ENCODE results near the gene MIGA1. TPM values are rescaled to one million over a fixed set of nuclear protein-coding genes. Genes with fewer than 3 reads are reported as not detected.

The MIGA1 gene
- total RNA-seq, 2 experiments from 2014 or later: 12.2 to 15.8 TPM

- H3K27ac Mint-ChIP-seq: no peak overlapping the region
- H3K4me3 ChIP-seq (ENCODE audit: low read length): no peak overlapping the region
- CTCF ChIA-PET: interaction anchor here (1.3 kb wide), 1 partner anchor 8 kb away, joined by 3 read pairs; no protein-coding TSS in a partner anchor
- H3K9me3 ChIP-seq (ENCODE audit: control insufficient read depth in 1 of 2, insufficient read depth in 1 of 2, low read length in 2 of 2): no peaks in the 10 kb centered on the region
- H3K4me1 ChIP-seq (ENCODE audit: insufficient read depth, low read length): no peaks in the 10 kb centered on the region
- ATAC-seq (ENCODE audit: poor library complexity): no peak
- no peak overlapping the region for H3K27ac ChIP-seq (ENCODE audit: low read depth in 1 of 2, low read length in 2 of 2)
- no peaks in the 10 kb centered on the region for H3K9me3 Mint-ChIP-seq
- H3K4me3 Mint-ChIP-seq: no peak overlapping the region
- no peaks in the 10 kb centered on the region for H3K27me3 Mint-ChIP-seq
- peaks cover 25% of the 10 kb centered on the region for H3K36me3 ChIP-seq (ENCODE audit: insufficient read depth, low read length)
- DNase-seq: no peak
- H3K36me3 Mint-ChIP-seq (ENCODE audit: low read depth): peaks cover 43% of the 10 kb centered on the region
- intact Hi-C loops (cut with DNase I, micrococcal nuclease): no loop called here
- H3K27me3 ChIP-seq (ENCODE audit: control insufficient read depth in 1 of 2, insufficient read depth in 2 of 2, low read length in 2 of 2): no peaks in the 10 kb centered on the region
- POLR2A ChIA-PET: no interaction called here
- no peak for TF ChIP-seq CTCF (IDR thresholded peaks at IDR 0.05)
- no peaks in the 10 kb centered on the region for H3K4me1 Mint-ChIP-seq (ENCODE audit: low read depth)
Measured at GRCh38 chr1:77874804-77875445, 95.5 kb downstream of the MIGA1 start.

- Mint-ChIP-seq H3K4me3 (no peak overlapping the region), H3K9me3 (no peaks in the 10 kb centered on the region), H3K4me1 (ENCODE audit: low read depth) (peaks cover 10% of the 10 kb centered on the region), H3K36me3 (ENCODE audit: low read depth) (peaks cover 43% of the 10 kb centered on the region), H3K27me3 (no peaks in the 10 kb centered on the region), H3K27ac (no peak overlapping the region)
- H3K27me3 ChIP-seq (ENCODE audit: control insufficient read depth in 1 of 2, insufficient read depth in 2 of 2, low read length in 2 of 2): no peaks in the 10 kb centered on the region
- ChIA-PET POLR2A (no interaction called here), CTCF (no interaction called here)
- intact Hi-C loops (cut with DNase I, micrococcal nuclease): no loop called here
- no peak for DNase-seq
- H3K4me1 ChIP-seq (ENCODE audit: insufficient read depth, low read length): no peaks in the 10 kb centered on the region
- ATAC-seq (ENCODE audit: poor library complexity): no peak
- no peaks in the 10 kb centered on the region for H3K9me3 ChIP-seq (ENCODE audit: control insufficient read depth in 1 of 2, insufficient read depth in 1 of 2, low read length in 2 of 2)
- no peak for TF ChIP-seq CTCF (IDR thresholded peaks at IDR 0.05)
- peaks cover 25% of the 10 kb centered on the region for H3K36me3 ChIP-seq (ENCODE audit: insufficient read depth, low read length)
- H3K27ac ChIP-seq (ENCODE audit: low read depth in 1 of 2, low read length in 2 of 2): no peak overlapping the region
- H3K4me3 ChIP-seq (ENCODE audit: low read length): no peak overlapping the region
Measured at GRCh38 chr1:77876884-77877283, 97.4 kb downstream of the MIGA1 start.

GRCh38 chr1:77881061-77881460 is 101.6 kb downstream of the MIGA1 start:
- H3K9me3 ChIP-seq (ENCODE audit: control insufficient read depth in 1 of 2, insufficient read depth in 1 of 2, low read length in 2 of 2): no peaks in the 10 kb centered on the region
- intact Hi-C loops (cut with DNase I, micrococcal nuclease): no loop called here
- no peak for ATAC-seq (ENCODE audit: poor library complexity)
- no peaks in the 10 kb centered on the region for H3K27me3 ChIP-seq (ENCODE audit: control insufficient read depth in 1 of 2, insufficient read depth in 2 of 2, low read length in 2 of 2)
- no peak for TF ChIP-seq CTCF (IDR thresholded peaks at IDR 0.05)
- no peaks in the 10 kb centered on the region for H3K36me3 ChIP-seq (ENCODE audit: insufficient read depth, low read length)
- H3K4me1 Mint-ChIP-seq (ENCODE audit: low read depth): peaks cover 10% of the 10 kb centered on the region
- H3K4me3 Mint-ChIP-seq: no peak overlapping the region
- H3K4me3 ChIP-seq (ENCODE audit: low read length): no peak overlapping the region
- ChIA-PET CTCF (no interaction called here), POLR2A (no interaction called here)
- no peak overlapping the region for H3K27ac ChIP-seq (ENCODE audit: low read depth in 1 of 2, low read length in 2 of 2)
- H3K9me3 Mint-ChIP-seq: no peaks in the 10 kb centered on the region
- peaks cover 13% of the 10 kb centered on the region for H3K36me3 Mint-ChIP-seq (ENCODE audit: low read depth)
- no peaks in the 10 kb centered on the region for H3K4me1 ChIP-seq (ENCODE audit: insufficient read depth, low read length)
- peaks cover 5% of the 10 kb centered on the region for H3K27me3 Mint-ChIP-seq
- H3K27ac Mint-ChIP-seq: no peak overlapping the region
- no peak for DNase-seq

All from CD4-positive, alpha-beta T cell (primary cell).